SKM-1 (cell line): ENCODE data around the gene RERE.

Source experiments
- DNase-seq: peaks from one replicate; lab custom pipeline; 2025; ENCODE audit not compliant: unreplicated experiment; lab: John Stamatoyannopoulos, UW

RERE gene

GRCh38 chr1:8721679-8722324, 95.6 kb downstream of the RERE start:
- DNase-seq: no peak

DNA sequence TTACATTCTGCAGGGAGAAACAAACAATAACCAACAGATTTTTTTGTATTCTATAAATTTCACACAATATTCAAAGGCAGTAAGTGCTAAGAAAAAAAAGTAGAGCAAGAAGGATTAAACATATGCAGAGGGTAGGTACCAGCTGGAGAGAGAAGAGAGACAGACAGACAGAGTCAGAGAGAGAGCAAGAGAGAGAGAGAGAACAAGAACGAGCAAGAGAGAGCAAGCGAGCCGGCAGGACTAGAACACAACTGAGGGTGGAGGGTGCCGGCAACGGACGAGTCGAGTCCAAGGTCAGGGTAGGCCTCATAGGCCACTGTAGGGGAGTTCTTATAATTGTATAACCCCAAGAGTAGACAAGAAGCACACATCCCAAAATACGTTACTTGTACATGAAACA, 97.1 kb downstream of the RERE start:
- no peak for DNase-seq

DNA sequence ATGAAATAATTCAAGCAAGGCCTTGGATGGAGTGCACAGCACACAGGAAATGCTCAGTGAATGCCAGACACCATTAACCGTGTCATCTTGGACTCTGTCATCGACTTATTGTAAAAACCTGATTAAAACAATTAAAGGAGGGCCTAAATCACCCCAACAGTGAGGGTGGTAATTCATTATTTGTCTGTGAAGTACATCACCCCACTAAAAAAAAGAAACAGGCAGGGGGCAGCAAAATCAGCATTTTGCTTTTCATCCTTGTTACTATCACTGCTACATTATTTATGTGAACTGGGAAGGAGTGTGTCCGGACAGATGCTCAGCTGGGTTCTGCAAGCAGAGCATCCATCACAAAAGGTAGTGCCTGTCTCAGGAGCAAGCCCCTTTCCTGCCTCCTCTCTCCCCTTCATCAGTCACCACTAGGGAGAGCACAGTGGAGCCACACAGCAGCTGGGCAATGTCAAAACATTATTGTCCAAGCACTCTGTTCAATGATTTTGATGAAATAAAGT, 98.5 kb downstream of the RERE start:
- DNase-seq: no peak

DNA sequence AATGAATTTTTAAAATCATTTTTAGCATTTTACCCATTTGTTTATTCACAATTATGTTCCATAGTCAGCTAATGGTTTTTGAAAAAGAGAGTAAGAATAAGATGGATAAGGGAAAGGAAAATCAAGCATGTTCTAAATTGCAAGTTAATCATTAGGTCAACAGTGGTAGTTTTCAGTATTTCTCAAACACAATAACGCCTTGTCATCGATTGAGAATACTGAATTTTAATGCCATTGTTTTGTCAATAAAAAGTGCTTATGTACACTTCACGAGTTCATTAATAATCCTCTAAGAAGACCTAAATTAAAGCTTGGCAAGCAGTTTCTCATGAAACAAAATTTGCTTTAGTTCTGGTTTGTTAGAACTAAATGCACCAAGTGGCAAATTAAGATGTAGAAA, 100.3 kb downstream of the RERE start:
- no peak for DNase-seq

GRCh38 chr1:8716238-8716637, 101.2 kb downstream of the RERE start:
- no peak for DNase-seq

DNA sequence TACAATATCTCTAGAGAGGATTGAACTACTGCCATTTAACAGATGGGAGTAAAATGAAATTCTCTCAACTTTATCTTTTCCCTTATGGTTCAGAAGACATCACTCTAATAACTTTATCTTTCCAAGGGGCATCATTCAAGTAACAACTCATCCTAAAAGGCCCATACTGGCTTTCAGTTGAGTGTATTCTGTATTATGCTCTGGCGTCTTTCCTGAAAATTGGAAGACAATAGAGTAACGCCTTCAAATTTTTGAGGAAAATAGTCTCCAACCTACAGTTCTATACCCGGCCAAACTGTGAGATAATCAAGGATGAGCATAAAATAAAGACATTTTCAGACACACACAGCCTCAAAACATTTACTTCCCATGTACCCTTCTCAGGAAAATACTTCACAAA, 103.3 kb downstream of the RERE start:
- no peak for DNase-seq

DNA sequence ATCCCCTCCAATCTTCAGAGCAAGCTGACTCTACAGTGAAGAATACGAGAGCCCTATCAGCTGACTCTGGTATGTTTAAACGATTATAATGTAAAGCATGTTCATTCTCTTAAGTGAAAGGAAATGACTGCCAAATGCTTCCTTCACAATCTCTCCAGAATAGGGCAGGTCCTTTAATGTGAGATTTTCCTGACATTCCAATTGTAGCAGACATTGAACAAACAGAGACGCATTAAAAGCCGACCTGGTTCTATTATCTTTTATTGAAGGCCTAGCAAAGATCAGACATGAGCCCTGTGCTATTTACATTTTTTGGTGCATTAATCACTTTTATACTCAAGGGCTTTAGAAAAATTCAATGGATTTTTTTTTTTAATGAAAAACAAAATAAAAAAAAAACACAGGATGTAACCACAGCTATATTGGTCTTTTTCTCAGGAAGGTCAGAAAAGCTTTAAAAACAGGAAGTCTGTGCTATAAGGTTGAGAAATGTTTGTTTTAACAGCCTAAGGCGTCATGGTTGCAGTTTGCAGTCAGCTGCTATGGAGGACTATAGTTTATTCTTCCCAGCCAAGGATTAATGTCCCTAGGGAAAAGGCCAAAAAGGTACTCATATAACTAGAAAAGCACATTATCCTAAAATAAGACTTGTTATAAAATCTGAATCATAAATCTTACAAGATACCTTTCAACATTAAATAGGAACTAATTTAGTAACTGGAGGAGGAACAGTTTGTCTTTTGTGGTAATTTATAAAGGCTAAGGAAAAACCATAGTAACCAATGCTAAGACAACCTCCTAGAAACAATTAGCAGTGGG, 104.8 kb downstream of the RERE start:
- peak; percentile 85 for DNase-seq

GRCh38 chr1:8711873-8712412, 105.5 kb downstream of the RERE start:
- DNase-seq: no peak

- no peak for DNase-seq
These were observed 106.3 kb downstream of the RERE start for GRCh38 chr1:8711151-8711550.

DNA sequence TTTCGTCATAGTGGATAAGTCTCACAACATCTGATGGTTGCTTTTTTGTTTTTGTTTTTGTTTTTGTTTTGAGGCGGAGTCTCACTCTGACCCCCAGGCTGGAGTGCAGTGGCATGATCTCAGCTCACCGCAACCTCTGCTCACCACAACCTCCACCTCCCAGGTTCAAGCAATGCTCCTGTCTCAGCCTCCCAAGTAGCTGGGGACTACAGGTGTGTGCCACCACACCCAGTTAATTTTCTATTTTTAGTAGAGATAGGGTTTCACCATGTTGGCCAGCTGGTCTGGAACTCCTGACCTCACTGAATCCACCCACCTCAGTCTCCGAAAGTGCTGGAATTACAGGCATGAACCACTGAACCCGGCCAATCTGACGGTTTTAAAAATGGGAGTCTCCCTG, 109.2 kb downstream of the RERE start:
- DNase-seq: no peak

GRCh38 chr1:8706995-8707396, 110.4 kb downstream of the RERE start:
- no peak for DNase-seq

- no peak for DNase-seq
These were observed 111.1 kb downstream of the RERE start for GRCh38 chr1:8706291-8706690.

- no peak for DNase-seq
These were observed 112.5 kb downstream of the RERE start for GRCh38 chr1:8704866-8705506.

- DNase-seq: peak; percentile 26
These were observed 114.3 kb downstream of the RERE start for GRCh38 chr1:8702850-8703810.

- DNase-seq: no peak
These were observed 115.0 kb downstream of the RERE start for GRCh38 chr1:8702472-8702849.

GRCh38 chr1:8701794-8702471, 115.5 kb downstream of the RERE start:
- no peak for DNase-seq

DNA sequence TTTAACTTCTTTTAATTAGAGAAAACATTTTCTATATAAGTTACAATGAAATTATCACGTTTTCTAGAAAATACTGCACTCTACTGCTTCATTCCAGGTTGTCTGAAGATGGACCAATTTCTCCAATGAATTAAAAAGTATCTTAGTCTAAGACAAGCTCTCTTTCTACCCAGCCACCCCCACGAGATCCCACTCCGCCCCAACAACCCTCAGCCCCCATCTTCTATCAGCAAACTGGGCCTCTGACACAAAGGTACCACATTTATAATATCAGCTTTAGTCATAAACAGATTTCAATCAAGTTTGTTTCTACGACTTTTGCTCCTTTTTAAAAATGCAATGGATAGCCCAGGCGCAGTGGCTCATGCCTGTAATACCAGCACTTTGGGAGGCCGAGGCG, 117.8 kb downstream of the RERE start:
- DNase-seq: no peak

DNA sequence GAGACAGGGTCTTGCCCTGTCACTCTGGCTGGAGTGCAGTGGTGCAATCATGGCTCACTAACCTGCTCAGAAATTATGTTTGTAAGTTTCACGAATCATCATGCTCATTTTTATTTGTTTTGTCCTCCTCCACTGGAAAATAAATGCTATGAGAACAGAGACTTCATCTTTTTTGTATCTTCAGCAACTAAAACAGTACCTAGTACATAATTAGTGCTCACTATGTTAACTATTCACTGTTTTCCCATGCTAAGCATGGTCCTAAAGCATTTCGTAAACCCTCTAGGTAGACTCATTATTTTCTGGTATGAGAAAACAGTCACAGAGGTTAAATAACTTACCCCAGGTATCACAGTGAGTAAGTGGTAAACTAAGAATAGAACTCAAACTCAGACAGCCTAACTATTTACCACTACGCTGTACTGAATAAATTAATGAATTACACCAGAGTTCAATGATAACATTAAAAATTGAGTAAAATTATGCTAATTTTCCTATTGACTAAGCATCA, 118.4 kb downstream of the RERE start:
- DNase-seq: no peak

DNA sequence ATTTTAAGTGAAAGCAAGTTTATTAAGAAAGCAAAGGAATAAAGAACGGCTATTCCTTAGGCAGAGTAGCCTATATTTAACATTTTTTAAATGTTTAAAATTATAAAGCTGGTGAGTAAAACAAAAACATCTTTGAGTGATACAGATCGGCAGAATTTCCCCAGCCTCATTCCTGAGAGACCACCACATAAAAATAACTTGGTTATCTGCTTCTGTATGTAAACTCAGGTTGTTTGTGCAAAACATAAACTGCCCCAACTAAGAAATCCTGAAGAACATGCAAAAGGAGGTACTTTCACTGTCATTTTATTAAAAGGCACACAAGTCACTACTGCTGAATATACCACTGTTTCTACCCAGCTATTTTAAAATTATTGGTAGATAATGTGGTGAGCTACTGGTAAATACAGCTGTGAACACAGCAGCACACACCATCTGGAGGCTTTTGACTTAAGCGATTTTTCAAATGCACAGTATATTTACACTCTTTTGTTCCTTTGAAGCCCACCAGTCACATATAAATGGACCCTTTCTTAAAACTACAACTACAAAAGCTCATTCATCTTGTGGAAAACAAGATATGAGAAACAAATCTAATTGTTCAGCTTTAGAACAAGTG, 119.3 kb downstream of the RERE start:
- DNase-seq: no peak
